ENCODE data around the gene PIK3CD. TPM values are rescaled to one million over a fixed set of nuclear protein-coding genes. Genes with fewer than 3 reads are reported as not detected.
A peak's percentile ranks its signal among the peaks of the same experiment; 100 is the strongest.

The PIK3CD gene
- total and polyA plus RNA-seq, 10 of the 15 experiments (the other 5 are each of a cell fraction or from before 2014, with no cell fraction given): 7.0 to 101 (median 51.1) TPM

- TF ChIP-seq USF1 (IDR thresholded peaks at IDR 0.05; ENCODE audit: borderline replicate concordance, extremely low read length, insufficient read depth, low read depth, low read length): peak; percentile 14
- no peak for TF ChIP-seq ZNF592 (IDR thresholded peaks at IDR 0.05)
- TF ChIP-seq TAF1 (IDR thresholded peaks at IDR 0.05; ENCODE audit: borderline replicate concordance, low read depth, low read length): peak; percentile 65; the same call in 1 of the 2 replicates
- TF ChIP-seq CTCF (IDR thresholded peaks at IDR 0.05 in 2 of 3, conservative IDR thresholded peaks at IDR 0.05 in 1 of 3; ENCODE audit: control insufficient read depth in 2 of 3, extremely low read depth in 1 of 3, insufficient read depth in 1 of 3, low read depth in 3 of 3, low read length in 3 of 3): no peak
- no peak; the same call in 1 of the 2 replicates for TF ChIP-seq WRNIP1 (IDR thresholded peaks at IDR 0.05; ENCODE audit: borderline replicate concordance, low read depth, low read length)
- no peak for TF ChIP-seq SREBF1 (IDR thresholded peaks at IDR 0.05; ENCODE audit: low read length)
- TF ChIP-seq KDM1A (IDR thresholded peaks at IDR 0.05; ENCODE audit: borderline replicate concordance): peak; percentile 91; the same call in 1 of the 2 replicates
- TF ChIP-seq SREBF2 (IDR thresholded peaks at IDR 0.05; ENCODE audit: low read length): no peak
- peak; percentile 69 for TF ChIP-seq SKIL (IDR thresholded peaks at IDR 0.05; ENCODE audit: low read depth, poor library complexity, severe bottlenecking)
- TF ChIP-seq ZBTB4 (CRISPR knock-in tag; IDR thresholded peaks at IDR 0.05): no peak
- TF ChIP-seq MYC (IDR thresholded peaks at IDR 0.05; ENCODE audit: insufficient read depth, insufficient read length, insufficient replicate concordance, low read length, severe bottlenecking): no peak
Measured at GRCh38 chr1:9629445-9630201, 21.9 kb upstream of the PIK3CD start (continued).
